ENCODE data around the gene AWAT2. TPM values are rescaled to one million over a fixed set of nuclear protein-coding genes. Genes with fewer than 3 reads are reported as not detected.
"Not testable (repeated sequence)": the region's sequence is repeated elsewhere in the genome, so short reads cannot be mapped to it uniquely, and the experiment has no call there.

The AWAT2 gene
- total RNA-seq, 2 experiments from 2014 or later, result not detected

DNA sequence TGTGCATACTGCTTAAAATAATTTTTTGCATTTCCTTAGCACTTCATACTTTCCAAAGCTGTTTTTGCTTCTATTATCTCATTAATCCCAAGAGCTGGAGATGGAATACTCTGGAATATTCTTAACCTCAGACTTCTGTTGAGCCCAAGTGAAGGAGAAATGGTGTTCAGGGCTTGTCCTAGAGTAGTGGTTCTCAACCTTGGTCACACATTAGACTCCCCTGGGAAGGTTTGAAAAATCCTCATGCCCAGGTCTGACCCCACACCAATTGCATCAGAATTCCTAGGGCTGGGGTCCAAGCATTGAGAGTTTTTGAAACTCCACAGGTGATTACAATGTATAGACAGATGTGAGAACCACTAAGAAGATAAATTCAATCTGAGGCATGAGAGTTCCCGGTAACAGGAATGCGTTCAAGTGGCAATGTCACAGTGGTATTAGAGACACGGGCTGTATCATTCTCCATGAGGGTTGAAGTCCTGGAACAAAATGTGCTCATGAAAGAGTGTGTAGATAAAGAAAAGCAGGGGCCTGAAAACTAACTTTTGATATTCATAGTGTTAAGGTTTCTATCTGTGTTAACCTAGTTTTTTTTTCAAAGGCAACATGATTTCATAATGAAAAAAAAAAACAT, 47.9 kb downstream of the AWAT2 start:
- Mint-ChIP-seq H3K36me3 (ENCODE audit: low read depth) (no peaks in the 10 kb centered on the region), H3K9me3 (peaks cover 2% of the 10 kb centered on the region), H3K27ac (no peak overlapping the region), H3K27me3 (no peaks in the 10 kb centered on the region), H3K4me1 (ENCODE audit: low read depth) (no peaks in the 10 kb centered on the region), H3K4me3 (no peak overlapping the region)
- intact Hi-C loops (cut with DNase I, micrococcal nuclease), result no loop called here
- TF ChIP-seq, protein P1, sequence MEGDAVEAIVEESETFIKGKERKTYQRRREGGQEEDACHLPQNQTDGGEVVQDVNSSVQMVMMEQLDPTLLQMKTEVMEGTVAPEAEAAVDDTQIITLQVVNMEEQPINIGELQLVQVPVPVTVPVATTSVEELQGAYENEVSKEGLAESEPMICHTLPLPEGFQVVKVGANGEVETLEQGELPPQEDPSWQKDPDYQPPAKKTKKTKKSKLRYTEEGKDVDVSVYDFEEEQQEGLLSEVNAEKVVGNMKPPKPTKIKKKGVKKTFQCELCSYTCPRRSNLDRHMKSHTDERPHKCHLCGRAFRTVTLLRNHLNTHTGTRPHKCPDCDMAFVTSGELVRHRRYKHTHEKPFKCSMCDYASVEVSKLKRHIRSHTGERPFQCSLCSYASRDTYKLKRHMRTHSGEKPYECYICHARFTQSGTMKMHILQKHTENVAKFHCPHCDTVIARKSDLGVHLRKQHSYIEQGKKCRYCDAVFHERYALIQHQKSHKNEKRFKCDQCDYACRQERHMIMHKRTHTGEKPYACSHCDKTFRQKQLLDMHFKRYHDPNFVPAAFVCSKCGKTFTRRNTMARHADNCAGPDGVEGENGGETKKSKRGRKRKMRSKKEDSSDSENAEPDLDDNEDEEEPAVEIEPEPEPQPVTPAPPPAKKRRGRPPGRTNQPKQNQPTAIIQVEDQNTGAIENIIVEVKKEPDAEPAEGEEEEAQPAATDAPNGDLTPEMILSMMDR (IDR thresholded peaks at IDR 0.05), result no peak
- Histone ChIP-seq H3K4me3 (ENCODE audit: low read length) (no peak overlapping the region), H3K27ac (ENCODE audit: low read depth in 1 of 2, low read length in 2 of 2) (no peak overlapping the region), H3K36me3 (ENCODE audit: insufficient read depth, low read length) (no peaks in the 10 kb centered on the region), H3K4me1 (ENCODE audit: insufficient read depth, low read length) (no peaks in the 10 kb centered on the region), H3K9me3 (ENCODE audit: control insufficient read depth in 1 of 2, insufficient read depth in 1 of 2, low read length in 2 of 2) (peaks cover 0 to 3% of the 10 kb centered on the region in 2 experiments), H3K27me3 (ENCODE audit: control insufficient read depth in 1 of 2, insufficient read depth in 2 of 2, low read length in 2 of 2) (no peaks in the 10 kb centered on the region)
- ChIA-PET CTCF (no interaction called here), POLR2A (no interaction called here)
- ATAC-seq (ENCODE audit: poor library complexity) (no peak), DNase-seq (no peak)

DNA sequence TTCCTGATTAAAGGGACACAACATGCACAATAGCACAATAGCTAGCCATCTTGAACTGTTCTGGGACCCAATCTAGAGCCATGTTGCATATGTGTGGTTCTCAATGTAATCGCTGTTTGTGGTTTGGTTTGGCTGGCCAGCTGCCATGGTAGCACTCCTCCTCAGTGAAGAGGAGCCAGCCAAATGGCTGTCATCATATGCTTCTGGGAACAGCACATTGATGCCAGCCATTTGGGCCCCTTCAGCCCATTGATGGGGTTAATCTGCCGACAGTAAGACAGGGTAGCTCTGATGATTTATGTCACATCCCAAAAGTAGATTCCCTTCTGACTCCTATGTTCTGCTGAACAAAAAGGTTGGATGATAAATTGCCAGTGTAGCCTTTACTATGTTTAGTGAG, 48.5 kb downstream of the AWAT2 start:
- intact Hi-C loops (cut with DNase I, micrococcal nuclease), result no loop called here
- Histone ChIP-seq H3K9me3 (ENCODE audit: control insufficient read depth in 1 of 2, insufficient read depth in 1 of 2, low read length in 2 of 2) (peaks cover 0 to 3% of the 10 kb centered on the region in 2 experiments), H3K27ac (ENCODE audit: low read depth in 1 of 2, low read length in 2 of 2) (no peak overlapping the region), H3K4me3 (ENCODE audit: low read length) (no peak overlapping the region), H3K4me1 (ENCODE audit: insufficient read depth, low read length) (no peaks in the 10 kb centered on the region), H3K27me3 (ENCODE audit: control insufficient read depth in 1 of 2, insufficient read depth in 2 of 2, low read length in 2 of 2) (no peaks in the 10 kb centered on the region), H3K36me3 (ENCODE audit: insufficient read depth, low read length) (no peaks in the 10 kb centered on the region)
- ChIA-PET POLR2A (no interaction called here), CTCF (no interaction called here)
- Mint-ChIP-seq H3K27ac (no peak overlapping the region), H3K4me3 (no peak overlapping the region), H3K36me3 (ENCODE audit: low read depth) (no peaks in the 10 kb centered on the region), H3K27me3 (no peaks in the 10 kb centered on the region), H3K9me3 (peaks cover 2% of the 10 kb centered on the region), H3K4me1 (ENCODE audit: low read depth) (no peaks in the 10 kb centered on the region)
- ATAC-seq (ENCODE audit: poor library complexity), result no peak
- no peak for DNase-seq
- TF ChIP-seq, protein P1 (IDR thresholded peaks at IDR 0.05), result no peak

DNA sequence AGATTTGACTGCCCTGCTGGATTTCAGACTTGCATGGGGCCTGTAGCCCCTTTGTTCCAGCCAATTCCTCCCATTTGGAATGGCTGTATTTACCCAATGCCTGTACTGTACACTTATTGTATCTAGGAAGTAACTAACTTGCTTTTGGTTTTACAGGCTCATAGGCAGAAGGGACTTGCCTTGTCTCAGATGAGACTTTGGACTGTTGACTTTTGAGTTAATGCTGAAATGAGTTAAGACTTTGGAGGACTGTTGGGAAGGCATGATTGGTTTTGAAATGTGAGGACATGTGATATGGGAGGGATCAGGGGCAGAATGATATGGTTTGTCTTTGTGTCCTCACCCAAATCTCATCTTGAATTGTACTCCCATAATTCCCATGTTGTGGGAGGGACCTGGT, 51.4 kb downstream of the AWAT2 start:
- H3K36me3 Mint-ChIP-seq (ENCODE audit: low read depth); POLR2A ChIA-PET; H3K4me3 Mint-ChIP-seq; H3K36me3 ChIP-seq (ENCODE audit: insufficient read depth, low read length); H3K27me3 Mint-ChIP-seq; H3K4me3 ChIP-seq (ENCODE audit: low read length); H3K27ac ChIP-seq (ENCODE audit: low read depth in 1 of 2, low read length in 2 of 2); DNase-seq; H3K9me3 Mint-ChIP-seq; intact Hi-C loops (cut with DNase I, micrococcal nuclease); H3K4me1 Mint-ChIP-seq (ENCODE audit: low read depth); CTCF ChIA-PET; H3K4me1 ChIP-seq (ENCODE audit: insufficient read depth, low read length); H3K27ac Mint-ChIP-seq; ATAC-seq (ENCODE audit: poor library complexity); H3K9me3 ChIP-seq (ENCODE audit: control insufficient read depth in 1 of 2, insufficient read depth in 1 of 2, low read length in 2 of 2); H3K27me3 ChIP-seq (ENCODE audit: control insufficient read depth in 1 of 2, insufficient read depth in 2 of 2, low read length in 2 of 2): not testable (repeated sequence)

DNA sequence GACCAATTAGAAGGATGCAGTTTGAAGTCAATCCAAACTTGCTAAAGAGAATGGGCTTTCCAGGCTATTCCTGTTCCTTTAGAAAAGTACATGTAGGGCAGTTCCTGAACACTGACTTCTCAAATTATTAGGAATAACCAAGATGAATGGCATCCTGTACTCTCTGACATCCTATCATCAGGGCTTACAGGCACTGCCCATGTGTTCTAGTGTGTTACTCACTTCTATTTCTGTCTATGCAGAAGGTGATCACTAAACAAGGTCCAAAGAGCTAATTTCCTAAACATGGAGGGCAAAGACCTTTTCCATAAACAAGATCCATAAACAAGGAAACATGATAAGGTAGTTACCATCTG, 53.6 kb downstream of the AWAT2 start:
- H3K9me3 Mint-ChIP-seq, result peaks cover 2% of the 10 kb centered on the region
- CTCF ChIA-PET, result no interaction called here

More for the DNA sequence above, 53.6 kb downstream of the AWAT2 start:
- no peak for DNase-seq
- Histone ChIP-seq H3K4me3 (ENCODE audit: low read length) (no peak overlapping the region), H3K36me3 (ENCODE audit: insufficient read depth, low read length) (no peaks in the 10 kb centered on the region), H3K27ac (ENCODE audit: low read depth in 1 of 2, low read length in 2 of 2) (no peak overlapping the region), H3K9me3 (ENCODE audit: control insufficient read depth in 1 of 2, insufficient read depth in 1 of 2, low read length in 2 of 2) (peaks cover 0 to 3% of the 10 kb centered on the region in 2 experiments), H3K27me3 (ENCODE audit: control insufficient read depth in 1 of 2, insufficient read depth in 2 of 2, low read length in 2 of 2) (no peaks in the 10 kb centered on the region), H3K4me1 (ENCODE audit: insufficient read depth, low read length) (no peaks in the 10 kb centered on the region)
- intact Hi-C loops (cut with DNase I, micrococcal nuclease), result no loop called here
- Mint-ChIP-seq H3K4me3 (no peak overlapping the region), H3K4me1 (ENCODE audit: low read depth) (no peaks in the 10 kb centered on the region), H3K27me3 (no peaks in the 10 kb centered on the region), H3K36me3 (ENCODE audit: low read depth) (no peaks in the 10 kb centered on the region), H3K27ac (no peak overlapping the region)
- POLR2A ChIA-PET, result no interaction called here
- TF ChIP-seq, protein P1 (IDR thresholded peaks at IDR 0.05), result no peak
- no peak for ATAC-seq (ENCODE audit: poor library complexity)
